ENCODE measurements around the gene GTPBP8. TPM values are rescaled to one million over a fixed set of nuclear protein-coding genes. Genes with fewer than 3 reads are reported as not detected.

The GTPBP8 gene
- polyA plus RNA-seq, 1 donor from 2014 or later: 32.4 TPM

- H3F3A ChIP-seq (ENCODE audit: insufficient read depth, low read length, poor library complexity, severe bottlenecking): no peaks in the 10 kb centered on the region
- TF ChIP-seq EZH2 (IDR thresholded peaks at IDR 0.05; ENCODE audit: borderline replicate concordance, insufficient read depth, low read length, poor library complexity, severe bottlenecking) (no peak), POLR2AphosphoS5 (IDR thresholded peaks at IDR 0.05) (no peak), REST (IDR thresholded peaks at IDR 0.05; ENCODE audit: borderline replicate concordance) (no peak), SMC3 (conservative IDR thresholded peaks at IDR 0.05; ENCODE audit: poor library complexity) (no peak), EP300 (conservative IDR thresholded peaks at IDR 0.05; ENCODE audit: poor library complexity, severe bottlenecking) (no peak), MXI1 (conservative IDR thresholded peaks at IDR 0.05; ENCODE audit: poor library complexity, severe bottlenecking) (no peak), TAF1 (IDR thresholded peaks at IDR 0.05; ENCODE audit: low read depth) (no peak), RAD21 (conservative IDR thresholded peaks at IDR 0.05) (no peak), CTCF (IDR thresholded peaks at IDR 0.05; ENCODE audit: poor library complexity, severe bottlenecking) (no peak)
- no peaks in the 10 kb centered on the region for H3K9me2 ChIP-seq (ENCODE audit: insufficient read depth, low read length)
- H3K27me3 ChIP-seq (ENCODE audit: insufficient read depth, low read depth, low read length): no peaks in the 10 kb centered on the region
- no peak overlapping the region for H3K4me3 ChIP-seq (ENCODE audit: low read length)
- H3K9ac ChIP-seq (ENCODE audit: low read length): no peak overlapping the region
- peaks cover 8% of the 10 kb centered on the region for H3K36me3 ChIP-seq (ENCODE audit: insufficient read depth, low read length)
- no peak overlapping the region for H3K4me2 ChIP-seq (ENCODE audit: low read length)
- no peaks in the 10 kb centered on the region for H3K9me3 ChIP-seq (ENCODE audit: low read length)
- H4K20me1 ChIP-seq (ENCODE audit: insufficient read depth): no peaks in the 10 kb centered on the region
- H3K79me2 ChIP-seq (replicated peaks; ENCODE audit: insufficient read depth, low read length): no peaks in the 10 kb centered on the region
- no peak overlapping the region for H3K27ac ChIP-seq (ENCODE audit: low read length)
- H2AFZ ChIP-seq (ENCODE audit: low read depth, low read length): no peak overlapping the region
Observed at GRCh38 chr3:113002679-113003078, 11.9 kb downstream of the GTPBP8 start.

GRCh38 chr3:113005611-113006010 lies 14.8 kb downstream of the GTPBP8 start:
- Histone ChIP-seq H3K79me2 (replicated peaks; ENCODE audit: insufficient read depth, low read length) (peaks cover 8% of the 10 kb centered on the region), H3K27me3 (ENCODE audit: insufficient read depth, low read depth, low read length) (no peaks in the 10 kb centered on the region), H3K9me3 (ENCODE audit: low read length) (no peaks in the 10 kb centered on the region), H3K36me3 (ENCODE audit: insufficient read depth, low read length) (peaks cover 8% of the 10 kb centered on the region), H2AFZ (ENCODE audit: low read depth, low read length) (no peak overlapping the region), H3K9ac (ENCODE audit: low read length) (no peak overlapping the region), H3K4me3 (ENCODE audit: low read length) (no peak overlapping the region), H3K9me2 (ENCODE audit: insufficient read depth, low read length) (no peaks in the 10 kb centered on the region), H3F3A (ENCODE audit: insufficient read depth, low read length, poor library complexity, severe bottlenecking) (no peaks in the 10 kb centered on the region), H3K4me2 (ENCODE audit: low read length) (no peak overlapping the region), H4K20me1 (ENCODE audit: insufficient read depth) (no peaks in the 10 kb centered on the region), H3K27ac (ENCODE audit: low read length) (no peak overlapping the region)
- no peak for TF ChIP-seq MXI1 (conservative IDR thresholded peaks at IDR 0.05; ENCODE audit: poor library complexity, severe bottlenecking)
- TF ChIP-seq POLR2AphosphoS5 (IDR thresholded peaks at IDR 0.05): no peak
- TF ChIP-seq REST (IDR thresholded peaks at IDR 0.05; ENCODE audit: borderline replicate concordance): no peak
- no peak for TF ChIP-seq CTCF (IDR thresholded peaks at IDR 0.05; ENCODE audit: poor library complexity, severe bottlenecking)
- no peak for TF ChIP-seq EZH2 (IDR thresholded peaks at IDR 0.05; ENCODE audit: borderline replicate concordance, insufficient read depth, low read length, poor library complexity, severe bottlenecking)
- no peak for TF ChIP-seq TAF1 (IDR thresholded peaks at IDR 0.05; ENCODE audit: low read depth)
- no peak for TF ChIP-seq SMC3 (conservative IDR thresholded peaks at IDR 0.05; ENCODE audit: poor library complexity)
- no peak for TF ChIP-seq RAD21 (conservative IDR thresholded peaks at IDR 0.05)
- TF ChIP-seq EP300 (conservative IDR thresholded peaks at IDR 0.05; ENCODE audit: poor library complexity, severe bottlenecking): no peak

All from neural cell (in vitro differentiated cells).